Neuronal stem cell (in vitro differentiated cells): Measurements from ENCODE around the gene ISLR2.

Experiments used
- DNase-seq: peaks from one replicate; pipeline ENCODE4 v3.0.0-alpha.2; 2013; ENCODE audit warnings: low spot score
- H2AFZ ChIP-seq: one replicate; pipeline ENCODE4 v1.6.1; 2013; ENCODE audit warnings: mild to moderate bottlenecking, low read length, inconsistent platforms
- H2AK5ac ChIP-seq: 2 replicates; pipeline ENCODE4 v1.6.1; 2013; ENCODE audit warnings: low read depth, mild to moderate bottlenecking, inconsistent platforms, low read length, moderate library complexity, mixed read lengths
- H2BK120ac ChIP-seq: 2 replicates; pipeline ENCODE4 v1.6.1; 2013; ENCODE audit warnings: low read depth, mild to moderate bottlenecking, inconsistent platforms, low read length, moderate library complexity, mixed read lengths
- H2BK12ac ChIP-seq: one replicate; pipeline ENCODE4 v1.6.1; 2013; ENCODE audit warnings: low read length, inconsistent platforms
- H2BK15ac ChIP-seq: 2 replicates; pipeline ENCODE4 v1.6.1; 2013; ENCODE audit warnings: mild to moderate bottlenecking, low read length, inconsistent platforms, mixed read lengths
- H2BK5ac ChIP-seq: one replicate; pipeline ENCODE4 v1.6.1; 2013; ENCODE audit warnings: inconsistent platforms, mild to moderate bottlenecking, low read length, moderate library complexity
- H3K14ac ChIP-seq: one replicate; pipeline ENCODE4 v1.6.1; 2013; ENCODE audit warnings: low read length, inconsistent platforms
- H3K18ac ChIP-seq: 2 replicates; pipeline ENCODE4 v1.6.1; 2013; ENCODE audit warnings: low read length, inconsistent platforms
- H3K23ac ChIP-seq: 2 replicates; pipeline ENCODE4 v1.6.1; 2013; ENCODE audit warnings: low read depth, mild to moderate bottlenecking, mixed read lengths, low read length, inconsistent platforms; ENCODE audit not compliant: poor library complexity
- H3K27ac ChIP-seq: replicated peaks from 3 replicates; pipeline ENCODE4 v1.5.1; 2013; ENCODE audit warnings: low read length, inconsistent platforms
- H3K27me3 ChIP-seq, 3 experiments: 2 replicates each; pipeline ENCODE4 v1.6.1; 2013; ENCODE audit warnings: low read length in 3 of 3, mild to moderate bottlenecking in 2 of 3, inconsistent platforms in 1 of 3, low read depth in 1 of 3, mixed read lengths in 1 of 3, moderate library complexity in 1 of 3; ENCODE audit not compliant: control insufficient read depth in 3 of 3, insufficient read depth in 3 of 3
- H3K36me3 ChIP-seq, 2 donors: replicated peaks in 1 of 2; 2 replicates each; pipeline ENCODE4 v1.6.1; 2013; ENCODE audit warnings: low read length in 2 of 2; ENCODE audit not compliant: control insufficient read depth in 2 of 2, insufficient read depth in 2 of 2
- H3K4ac ChIP-seq: 2 replicates; pipeline ENCODE4 v1.6.1; 2013; ENCODE audit warnings: inconsistent platforms, mild to moderate bottlenecking, low read length, moderate library complexity
- H3K4me1 ChIP-seq, 2 donors: 1 replicate in 1 of 2; 2 replicates in 1 of 2; pipeline ENCODE4 v1.6.1; 2013; ENCODE audit warnings: low read length in 2 of 2, low read depth in 1 of 2; ENCODE audit not compliant: control insufficient read depth in 2 of 2, insufficient read depth in 1 of 2
- H3K4me2 ChIP-seq: one replicate; pipeline ENCODE4 v1.6.1; 2013; ENCODE audit warnings: mild to moderate bottlenecking, low read length, inconsistent platforms; ENCODE audit not compliant: insufficient read depth, poor library complexity, severe bottlenecking
- H3K4me3 ChIP-seq, 2 donors: 2 replicates each; pipeline ENCODE4 v1.5.1; 2013; ENCODE audit warnings: low read length in 2 of 2, mild to moderate bottlenecking in 2 of 2, inconsistent platforms in 1 of 2, moderate library complexity in 1 of 2
- H3K79me1 ChIP-seq: one replicate; pipeline ENCODE4 v1.6.1; 2013; ENCODE audit warnings: low read depth, mild to moderate bottlenecking, inconsistent platforms, low read length, moderate library complexity
- H3K9ac ChIP-seq: one replicate; pipeline ENCODE4 v1.6.1; 2013; ENCODE audit warnings: mild to moderate bottlenecking, low read depth, low read length, inconsistent platforms; ENCODE audit not compliant: poor library complexity
- H3K9me3 ChIP-seq, 2 donors: replicated peaks in 1 of 2; 2 replicates each; pipeline versions ENCODE3 to v1.6.1; 2013; ENCODE audit warnings: low read length in 2 of 2, mild to moderate bottlenecking in 2 of 2, inconsistent platforms in 1 of 2, low read depth in 1 of 2, mixed read lengths in 1 of 2, moderate library complexity in 1 of 2; ENCODE audit not compliant: control insufficient read depth in 2 of 2, insufficient read depth in 1 of 2
- H4K8ac ChIP-seq: one replicate; pipeline ENCODE4 v1.6.1; 2013; ENCODE audit warnings: low read depth, mild to moderate bottlenecking, inconsistent platforms, low read length, moderate library complexity
- H4K91ac ChIP-seq: one replicate; pipeline ENCODE4 v1.6.1; 2013; ENCODE audit warnings: low read length, low read depth, mild to moderate bottlenecking, inconsistent platforms; ENCODE audit not compliant: poor library complexity
- WGBS, 2 donors: extraction: QIAGEN DNeasy Blood & Tissue Kit; methylation state at CpG; one replicate each; pipeline ENCODE4 v1.1.7; 2013; ENCODE audit warnings: missing lambda C conversion rate in 2 of 2, mixed read lengths in 1 of 2; ENCODE audit not compliant: insufficient read length in 2 of 2, insufficient replicate concordance in 1 of 2; ENCODE audit errors: extremely low coverage in 2 of 2; 5-methylcytosine and 5-hydroxymethylcytosine counted together

ISLR2 gene

DNA sequence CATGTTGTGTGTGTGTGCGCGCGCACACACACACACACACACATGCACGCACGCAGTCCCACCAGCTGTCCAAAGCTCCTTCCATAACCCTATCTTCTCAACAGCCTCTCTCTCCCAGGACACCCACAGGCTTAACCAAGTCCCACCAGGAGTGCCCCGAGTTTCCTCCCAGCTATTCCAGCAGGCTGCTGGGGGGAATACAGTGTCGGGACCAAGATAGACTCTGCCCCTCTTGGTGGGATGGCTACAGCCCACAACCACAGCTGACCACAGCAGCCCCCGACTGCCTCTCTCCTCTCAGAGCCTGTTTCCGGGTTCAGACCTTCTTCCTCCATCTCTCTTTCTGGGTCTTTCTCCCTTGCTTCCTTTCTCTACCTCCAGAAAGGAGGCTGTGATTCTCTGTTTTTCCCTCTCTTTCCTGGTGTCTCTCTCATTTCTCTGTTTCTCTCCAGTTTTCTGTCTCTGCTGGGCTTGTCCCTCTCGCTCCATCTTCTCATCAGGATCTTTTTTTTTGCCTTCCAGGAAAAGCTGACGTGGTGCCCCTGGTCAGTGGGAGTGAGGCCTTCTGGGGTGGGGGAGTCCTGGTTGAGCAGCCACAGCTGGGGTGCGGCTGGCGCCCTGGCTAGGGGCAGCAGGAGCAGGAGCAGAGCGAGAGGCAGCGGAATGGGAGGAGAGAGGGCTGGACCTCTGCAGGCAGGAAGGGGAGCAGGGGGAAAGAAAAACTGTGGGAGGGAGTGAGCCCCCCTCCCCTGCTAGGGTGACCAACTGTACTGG, 39.9 kb downstream of the ISLR2 start:
- Histone ChIP-seq H2BK15ac (no peak overlapping the region), H3K27me3 (peaks cover 0 to 6% (median 2%) of the 10 kb centered on the region in 3 experiments), H2BK12ac (no peak overlapping the region), H4K8ac (no peak overlapping the region), H3K23ac (no peak overlapping the region), H2AK5ac (no peak overlapping the region), H3K4me3 (no peak overlapping the region), H2BK120ac (no peak overlapping the region), H3K14ac (no peak overlapping the region), H4K91ac (no peak overlapping the region), H3K4me1 (peaks cover 15 to 31% of the 10 kb centered on the region in 2 donors), H3K4ac (no peak overlapping the region), H3K18ac (peak overlapping the region; percentile 59), H3K9ac (no peak overlapping the region), H3K27ac (no peak overlapping the region), H3K79me1 (peaks cover 2% of the 10 kb centered on the region), H3K4me2 (no peak overlapping the region), H3K36me3 (no peaks in the 10 kb centered on the region), H2BK5ac (peak overlapping the region; percentile 16), H3K9me3 (no peaks in the 10 kb centered on the region), H2AFZ (peak overlapping the region; percentile 81)
- no CpG with 5 or more reads among the region's 15 CpGs for WGBS, 2 donors
- DNase-seq = no peak

GRCh38 chr15:74170875-74171578, 40.6 kb downstream of the ISLR2 start:
- H3K79me1 ChIP-seq = peaks cover 2% of the 10 kb centered on the region
- WGBS, 2 donors = no CpG with 5 or more reads among the region's 7 CpGs
- no peak for DNase-seq
- H3K27ac ChIP-seq = no peak overlapping the region
- H3K36me3 ChIP-seq = no peaks in the 10 kb centered on the region
- H3K4ac ChIP-seq = no peak overlapping the region
- no peak overlapping the region for H4K8ac ChIP-seq
- peaks cover 15 to 35% of the 10 kb centered on the region in 2 donors for H3K4me1 ChIP-seq
- peak overlapping the region; percentile 76 for H3K18ac ChIP-seq
- H3K14ac ChIP-seq = no peak overlapping the region
- H3K9me3 ChIP-seq = no peaks in the 10 kb centered on the region
- H2BK15ac ChIP-seq = peak overlapping the region; percentile 53
- H2AK5ac ChIP-seq = peak overlapping the region; percentile 7
- no peak overlapping the region for H2BK120ac ChIP-seq
- H3K4me3 ChIP-seq = no peak overlapping the region
- H4K91ac ChIP-seq = no peak overlapping the region
- no peak overlapping the region for H2BK12ac ChIP-seq
- peak overlapping the region; percentile 81 for H2AFZ ChIP-seq
- peak overlapping the region; percentile 16 for H2BK5ac ChIP-seq
- H3K27me3 ChIP-seq = peaks cover 0 to 6% (median 0%) of the 10 kb centered on the region in 3 experiments
- H3K4me2 ChIP-seq = no peak overlapping the region
- H3K23ac ChIP-seq = peak overlapping the region; percentile 21
- no peak overlapping the region for H3K9ac ChIP-seq

DNA sequence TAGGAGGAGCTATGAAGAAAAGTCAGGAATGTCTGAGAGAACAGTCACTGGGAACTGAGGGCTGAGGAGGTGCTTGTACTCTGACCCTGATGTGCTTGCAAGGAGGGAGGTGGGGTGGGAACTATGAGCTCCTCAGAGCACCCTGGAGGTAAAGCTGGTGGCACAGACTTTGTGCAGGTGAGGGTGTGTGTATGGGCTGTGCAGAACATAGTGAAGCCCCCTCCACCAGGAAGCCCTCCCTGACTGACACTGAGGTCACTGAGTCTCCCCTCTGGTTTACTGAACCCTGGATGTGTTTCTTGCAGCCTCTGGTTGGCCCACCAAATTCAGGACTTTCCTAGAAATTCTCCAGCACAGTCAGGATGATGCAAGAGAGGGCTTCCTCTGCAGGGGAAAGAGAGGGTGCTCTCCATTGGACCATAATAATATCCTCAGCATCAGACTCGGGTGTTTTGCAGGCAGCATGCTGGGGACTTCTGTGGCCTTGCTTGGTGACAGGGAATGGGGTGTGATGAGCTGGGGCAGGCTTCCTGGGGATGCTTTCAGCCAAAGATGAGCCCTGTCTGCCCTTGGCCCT, 41.7 kb downstream of the ISLR2 start:
- Histone ChIP-seq H3K23ac (no peak overlapping the region), H3K14ac (no peak overlapping the region), H3K4me3 (no peak overlapping the region), H3K9ac (no peak overlapping the region), H3K18ac (peak overlapping the region; percentile 55), H3K27ac (no peak overlapping the region), H2BK12ac (no peak overlapping the region), H2BK15ac (peak overlapping the region; percentile 8), H2BK5ac (peak overlapping the region; percentile 62), H4K8ac (no peak overlapping the region), H3K4me2 (no peak overlapping the region), H3K79me1 (peaks cover 2% of the 10 kb centered on the region), H2BK120ac (no peak overlapping the region), H3K9me3 (no peaks in the 10 kb centered on the region), H3K4me1 (peaks cover 21 to 46% of the 10 kb centered on the region in 2 donors), H3K36me3 (no peaks in the 10 kb centered on the region), H4K91ac (no peak overlapping the region), H3K4ac (no peak overlapping the region), H2AFZ (no peak overlapping the region), H2AK5ac (peak overlapping the region; percentile 7), H3K27me3 (peaks cover 0 to 6% (median 0%) of the 10 kb centered on the region in 3 experiments)
- no peak for DNase-seq
- WGBS, 2 donors = no CpG with 5 or more reads among the region's 1 CpG
